Natural killer cell (primary cell): ENCODE measurements around the gene CALD1. TPM values are rescaled to one million over a fixed set of nuclear protein-coding genes. Genes with fewer than 3 reads are reported as not detected.

ENCODE experiments used
- ATAC-seq, 3 donors: fragments of 150-1000 bp in 2 of 3; fragments of 200-7000 bp in 1 of 3; cut with Tn5 transposase; 1 replicate in 1 of 3; 2 replicates in 2 of 3; pipeline ENCODE4 v1.10.0; 2021; ENCODE audit warnings: mild to moderate bottlenecking in 2 of 3, moderate library complexity in 2 of 3
- DNase-seq, 2 donors: peaks; one replicate each; pipeline versions ENCODE4 v3.0.0 to v3.0.0-alpha.2; 2013 to 2021; ENCODE audit warnings: mixed read lengths in 1 of 2
- H3K27ac ChIP-seq: one replicate; pipeline ENCODE4 v1.5.1; 2013; ENCODE audit warnings: mild to moderate bottlenecking, low read length
- H3K27me3 ChIP-seq: one replicate; pipeline ENCODE4 v1.6.1; 2013; ENCODE audit warnings: low read length; ENCODE audit not compliant: control insufficient read depth, insufficient read depth
- H3K36me3 ChIP-seq: one replicate; pipeline ENCODE4 v1.6.1; 2013; ENCODE audit warnings: low read length; ENCODE audit not compliant: control insufficient read depth, insufficient read depth
- H3K4me1 ChIP-seq: one replicate; pipeline ENCODE4 v1.6.1; 2013; ENCODE audit warnings: low read length; ENCODE audit not compliant: control insufficient read depth, insufficient read depth
- H3K4me3 ChIP-seq: one replicate; pipeline ENCODE4 v1.5.1; 2013; ENCODE audit warnings: low read length
- H3K9me3 ChIP-seq: one replicate; pipeline ENCODE4 v1.6.1; 2013; ENCODE audit warnings: low read length; ENCODE audit not compliant: control insufficient read depth, insufficient read depth
- H3K27ac Mint-ChIP-seq, 2 donors: one replicate each; pipeline ENCODE4 v1.8.0; 2022; ENCODE audit warnings: mild to moderate bottlenecking in 2 of 2, mixed read lengths in 2 of 2, moderate library complexity in 1 of 2
- H3K27me3 Mint-ChIP-seq, 2 donors: one replicate each; pipeline ENCODE4 v1.8.0; 2022; ENCODE audit warnings: low read depth in 2 of 2, mixed read lengths in 2 of 2
- H3K36me3 Mint-ChIP-seq: one replicate; pipeline ENCODE4 v1.8.0; 2022; ENCODE audit warnings: mixed read lengths
- H3K4me1 Mint-ChIP-seq, 2 donors: one replicate each; pipeline ENCODE4 v1.8.0; 2022; ENCODE audit warnings: mixed read lengths in 2 of 2
- H3K4me3 Mint-ChIP-seq: one replicate; pipeline ENCODE4 v1.8.0; 2022; ENCODE audit warnings: mild to moderate bottlenecking, moderate library complexity, mixed read lengths
- H3K9me3 Mint-ChIP-seq, 2 donors: one replicate each; pipeline ENCODE4 v1.8.0; 2022; ENCODE audit warnings: mixed read lengths in 2 of 2
- WGBS: methylation state at CpG from one replicate; pipeline ENCODE4 v1.1.7; 2013; ENCODE audit warnings: missing lambda C conversion rate; ENCODE audit not compliant: insufficient coverage; 5-methylcytosine and 5-hydroxymethylcytosine counted together
- intact Hi-C: fragments of 100-400 bp; cut with micrococcal nuclease; formaldehyde crosslinking; loops from one replicate; pipeline ENCODE4 v1.14.2; 2022
- total RNA-seq, 4 donors: library from RNA; stranded (reverse); fragments of 120-200 nt in 1 of 4; gene quantifications; one replicate each; pipeline versions ENCODE4 v1.2.3 to v1.2.4, GENCODE V29; 2013 to 2022
- TF ChIP-seq, protein P1 (sequence below): fragments of 200-600 bp; IDR thresholded peaks from one replicate; pipeline ENCODE4 v1.8.0; 2022; ENCODE audit warnings: antibody characterized with exemption

CALD1 gene
- total RNA-seq, 3 donors from 2014 or later (not counting 1 experiment from before 2014, with no cell fraction given), result 0.14 to 2.5 (median 1.0) TPM

DNA sequence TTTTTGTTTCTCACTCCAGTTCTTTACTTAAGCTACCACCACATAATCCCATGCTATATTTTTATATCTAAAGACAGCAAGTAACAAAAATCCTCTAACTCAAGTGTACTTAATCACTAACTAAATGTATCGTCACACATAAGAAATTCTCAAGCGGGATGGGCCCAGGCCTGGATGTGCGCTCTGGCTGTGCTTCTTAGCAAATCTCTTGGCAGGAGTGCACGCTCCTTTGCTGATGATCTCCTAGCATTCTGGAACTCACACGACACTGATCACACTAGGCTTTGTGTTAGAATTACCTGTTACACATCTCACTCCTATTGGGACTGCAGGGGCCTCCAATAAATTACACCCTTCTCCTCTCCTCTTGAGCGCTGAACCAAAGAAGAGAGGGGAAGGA is 46.7 kb upstream of the CALD1 start:
- Histone ChIP-seq H3K27me3 (no peaks in the 10 kb centered on the region), H3K4me1 (no peaks in the 10 kb centered on the region), H3K4me3 (no peak overlapping the region), H3K27ac (no peak overlapping the region), H3K9me3 (no peaks in the 10 kb centered on the region), H3K36me3 (no peaks in the 10 kb centered on the region)
- Mint-ChIP-seq H3K4me3 (no peak overlapping the region), H3K36me3 (no peaks in the 10 kb centered on the region), H3K4me1 (no peaks in the 10 kb centered on the region), H3K9me3 (no peaks in the 10 kb centered on the region), H3K27ac (no peak overlapping the region), H3K27me3 (peaks cover 25 to 35% of the 10 kb centered on the region in 2 donors)
- DNase-seq, result no peak
- TF ChIP-seq, protein P1, sequence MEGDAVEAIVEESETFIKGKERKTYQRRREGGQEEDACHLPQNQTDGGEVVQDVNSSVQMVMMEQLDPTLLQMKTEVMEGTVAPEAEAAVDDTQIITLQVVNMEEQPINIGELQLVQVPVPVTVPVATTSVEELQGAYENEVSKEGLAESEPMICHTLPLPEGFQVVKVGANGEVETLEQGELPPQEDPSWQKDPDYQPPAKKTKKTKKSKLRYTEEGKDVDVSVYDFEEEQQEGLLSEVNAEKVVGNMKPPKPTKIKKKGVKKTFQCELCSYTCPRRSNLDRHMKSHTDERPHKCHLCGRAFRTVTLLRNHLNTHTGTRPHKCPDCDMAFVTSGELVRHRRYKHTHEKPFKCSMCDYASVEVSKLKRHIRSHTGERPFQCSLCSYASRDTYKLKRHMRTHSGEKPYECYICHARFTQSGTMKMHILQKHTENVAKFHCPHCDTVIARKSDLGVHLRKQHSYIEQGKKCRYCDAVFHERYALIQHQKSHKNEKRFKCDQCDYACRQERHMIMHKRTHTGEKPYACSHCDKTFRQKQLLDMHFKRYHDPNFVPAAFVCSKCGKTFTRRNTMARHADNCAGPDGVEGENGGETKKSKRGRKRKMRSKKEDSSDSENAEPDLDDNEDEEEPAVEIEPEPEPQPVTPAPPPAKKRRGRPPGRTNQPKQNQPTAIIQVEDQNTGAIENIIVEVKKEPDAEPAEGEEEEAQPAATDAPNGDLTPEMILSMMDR, result no peak
- intact Hi-C loops, result no loop called here
- WGBS, result 86% methylated on average over 6 of the region's 6 CpGs
- no peak for ATAC-seq

DNA sequence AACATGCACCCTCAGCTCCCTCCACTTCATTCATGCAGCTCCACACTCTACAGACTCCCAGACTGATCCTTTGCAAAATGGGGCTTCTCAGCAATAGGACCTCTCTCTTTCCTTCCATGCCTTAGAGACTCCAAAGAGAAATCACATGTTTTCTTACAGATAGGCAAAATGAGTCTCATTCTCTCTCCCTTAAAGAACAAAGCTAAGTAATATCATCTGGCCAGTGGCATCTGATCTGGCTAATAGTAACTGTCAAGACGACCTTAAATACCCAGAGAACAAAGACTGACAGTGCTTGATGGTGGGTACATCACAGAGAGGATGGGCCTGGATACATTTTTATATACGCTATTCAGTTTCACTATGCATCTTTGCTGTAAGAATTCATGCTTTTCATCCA is 43.1 kb upstream of the CALD1 start:
- no peak for DNase-seq
- H3K27me3 Mint-ChIP-seq, result peaks cover 18 to 65% of the 10 kb centered on the region in 2 donors
- no peaks in the 10 kb centered on the region for H3K36me3 Mint-ChIP-seq
- no peaks in the 10 kb centered on the region for H3K4me1 Mint-ChIP-seq
- no peak overlapping the region for H3K4me3 ChIP-seq
- no peaks in the 10 kb centered on the region for H3K27me3 ChIP-seq
- WGBS, result 91% methylated on average over 2 of the region's 2 CpGs
- intact Hi-C loops, result no loop called here
- no peak overlapping the region for H3K27ac Mint-ChIP-seq
- no peak overlapping the region for H3K4me3 Mint-ChIP-seq
- TF ChIP-seq, protein P1, result no peak
- H3K27ac ChIP-seq, result no peak overlapping the region
- no peak for ATAC-seq
- no peaks in the 10 kb centered on the region for H3K9me3 Mint-ChIP-seq
- H3K4me1 ChIP-seq, result no peaks in the 10 kb centered on the region
- H3K36me3 ChIP-seq, result no peaks in the 10 kb centered on the region
- H3K9me3 ChIP-seq, result no peaks in the 10 kb centered on the region

DNA sequence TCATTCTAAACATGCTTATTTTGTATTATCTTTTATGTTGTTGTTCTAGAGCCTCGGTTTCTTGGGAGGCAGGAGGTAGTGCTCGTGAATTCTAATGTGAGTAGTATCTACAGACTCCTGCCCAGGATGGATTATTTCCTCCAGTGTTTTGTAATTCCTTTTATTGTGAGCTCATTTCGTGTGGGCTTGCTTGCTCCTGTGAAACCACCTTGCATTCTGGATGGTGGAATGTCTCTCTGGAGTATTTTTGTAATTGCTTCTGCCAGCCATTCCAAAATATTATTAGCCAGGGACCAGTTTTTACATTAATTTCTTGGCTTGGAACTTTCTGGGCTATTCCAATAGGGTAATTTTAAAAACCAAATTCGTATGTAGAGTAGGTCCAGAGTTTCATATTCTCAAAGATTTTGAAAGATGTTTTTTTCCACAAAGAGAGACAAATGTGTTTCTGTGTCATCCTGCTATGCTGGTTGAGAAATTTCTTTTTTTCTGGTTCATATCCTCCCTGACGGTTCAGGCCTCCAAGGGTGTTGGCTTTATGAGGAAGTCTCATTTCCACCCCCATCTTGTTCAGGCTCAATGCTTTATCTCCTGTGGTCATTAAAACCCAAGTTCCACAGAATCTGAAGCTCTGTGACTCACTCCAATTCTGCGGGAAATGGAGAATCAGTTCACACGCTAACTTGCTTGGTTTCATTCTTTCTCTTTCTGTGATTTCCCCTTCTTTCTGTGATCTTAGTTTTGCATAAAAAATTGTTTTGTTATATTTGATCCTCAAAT is 41.7 kb upstream of the CALD1 start:
- H3K9me3 ChIP-seq, result no peaks in the 10 kb centered on the region
- 71% methylated on average over 6 of the region's 7 CpGs for WGBS
- H3K27me3 ChIP-seq, result no peaks in the 10 kb centered on the region
- H3K4me1 Mint-ChIP-seq, result no peaks in the 10 kb centered on the region
- no peaks in the 10 kb centered on the region for H3K4me1 ChIP-seq
- intact Hi-C loops, result no loop called here
- no peak overlapping the region for H3K4me3 ChIP-seq
- H3K27ac Mint-ChIP-seq, result no peak overlapping the region
- no peak overlapping the region for H3K4me3 Mint-ChIP-seq
- H3K9me3 Mint-ChIP-seq, result no peaks in the 10 kb centered on the region
- peak in 1 of 2 donors; percentile 4 for DNase-seq
- H3K36me3 ChIP-seq, result no peaks in the 10 kb centered on the region
- TF ChIP-seq, protein P1, result no peak
- H3K27ac ChIP-seq, result no peak overlapping the region
- H3K36me3 Mint-ChIP-seq, result no peaks in the 10 kb centered on the region
- no peak for ATAC-seq
- peaks cover 15 to 57% of the 10 kb centered on the region in 2 donors for H3K27me3 Mint-ChIP-seq

DNA sequence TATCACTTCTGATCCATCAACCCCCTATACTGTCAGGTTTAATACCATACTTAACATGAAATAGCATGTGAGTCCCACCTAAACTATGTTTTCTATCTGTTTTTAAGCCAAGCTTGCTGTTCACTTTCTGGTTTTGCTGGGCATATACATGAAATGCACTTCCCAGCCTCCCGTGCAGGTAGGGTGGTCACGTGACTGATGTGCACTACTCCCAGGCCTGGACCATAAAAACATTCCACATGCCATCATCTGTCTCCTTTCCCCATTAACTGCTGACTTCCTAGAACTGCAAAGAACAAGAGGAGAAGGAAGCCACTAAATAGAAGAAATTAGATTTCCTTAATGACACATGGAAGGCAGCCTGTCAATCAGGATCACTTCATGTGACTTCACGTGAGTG is 40.1 kb upstream of the CALD1 start:
- no peaks in the 10 kb centered on the region for H3K4me1 Mint-ChIP-seq

More for the DNA sequence above, 40.1 kb upstream of the CALD1 start:
- TF ChIP-seq, protein P1, result no peak
- ATAC-seq (no peak), DNase-seq (no peak)
- H3K27ac Mint-ChIP-seq, result no peak overlapping the region
- peaks cover 15 to 66% of the 10 kb centered on the region in 2 donors for H3K27me3 Mint-ChIP-seq
- Histone ChIP-seq H3K36me3 (no peaks in the 10 kb centered on the region), H3K27ac (no peak overlapping the region), H3K4me3 (no peak overlapping the region), H3K4me1 (no peaks in the 10 kb centered on the region), H3K9me3 (no peaks in the 10 kb centered on the region), H3K27me3 (no peaks in the 10 kb centered on the region)
- WGBS, result 79% methylated on average over 3 of the region's 3 CpGs
- intact Hi-C loops, result no loop called here
- no peak overlapping the region for H3K4me3 Mint-ChIP-seq
- no peaks in the 10 kb centered on the region for H3K9me3 Mint-ChIP-seq
- H3K36me3 Mint-ChIP-seq, result no peaks in the 10 kb centered on the region
